Ovary (tissue), 9 donors: ENCODE measurements around the gene PTPN21. TPM values are rescaled to one million over a fixed set of nuclear protein-coding genes. Genes with fewer than 3 reads are reported as not detected.

Source experiments
- DNase-seq, 5 donors: peaks; one replicate each; pipeline ENCODE4 v3.0.0-alpha.2; 2019 to 2020
- H3K27ac ChIP-seq, 2 donors: fragments of 200-600 bp; one replicate each; pipeline versions ENCODE4 v1.5.1 to v1.8.0; 2019 to 2022
- H3K27me3 ChIP-seq: fragments of 200-600 bp; one replicate; pipeline ENCODE4 v1.8.0; 2022
- H3K36me3 ChIP-seq: fragments of 200-600 bp; sonication (generic); one replicate; pipeline ENCODE4 v1.5.1; 2019
- H3K4me1 ChIP-seq: one replicate; pipeline ENCODE4 v1.8.1; 2013; ENCODE audit warnings: mild to moderate bottlenecking, moderate library complexity; ENCODE audit not compliant: insufficient read depth
- H3K4me3 ChIP-seq: fragments of 200-600 bp; sonication (generic); one replicate; pipeline ENCODE4 v1.5.1; 2017
- H3K9me3 ChIP-seq, 2 donors: fragments of 200-600 bp in 1 of 2; sonication (generic) in 1 of 2; one replicate each; pipeline versions ENCODE4 v1.5.1 to v1.8.1; 2013 to 2019; ENCODE audit warnings: mild to moderate bottlenecking in 1 of 2, moderate library complexity in 1 of 2
- CTCF ChIP-seq, 3 donors: fragments of 450-650 bp in 2 of 3; fragments of 200-600 bp in 1 of 3; IDR thresholded peaks; one replicate each; pipeline versions ENCODE4 v1.5.1 to v1.8.0; 2016 to 2022; ENCODE audit warnings: antibody characterized with exemption in 3 of 3, mild to moderate bottlenecking in 1 of 3
- EP300 ChIP-seq: sonication (generic); formaldehyde crosslinking; IDR thresholded peaks from one replicate; pipeline ENCODE4 v1.6.1; 2017; ENCODE audit warnings: antibody characterized with exemption
- POLR2A ChIP-seq: fragments of 450-650 bp; IDR thresholded peaks from one replicate; pipeline ENCODE4 v1.6.1; 2017; ENCODE audit warnings: antibody characterized with exemption, mild to moderate bottlenecking, moderate library complexity
- WGBS, 3 donors: extraction: QIAGEN DNeasy Blood & Tissue Kit in 1 of 3; methylation state at CpG; one replicate each; pipeline versions ENCODE4 v1.1.5 to v1.1.7; 2013 to 2017; 5-methylcytosine and 5-hydroxymethylcytosine counted together
- intact Hi-C, 4 donors: fragments of 100-400 bp; cut with DNase I; formaldehyde crosslinking; loops; one replicate each; pipeline versions ENCODE4 v1.11.0 to v1.15.1; 2022 to 2023
- polyA plus RNA-seq, 2 donors: library from polyadenylated mRNA; stranded (reverse); fragments of 200-250 nt in 1 of 2; fragments of 350-450 nt in 1 of 2; fragmentation: Illumina TruSeq in 1 of 2; extraction: RNeasy Lipid Tissue Mini Kit (QIAGEN cat#74804) in 1 of 2; gene quantifications; one replicate each; pipeline ENCODE4 v1.2.3, GENCODE V29; 2013 to 2014
- total RNA-seq, 7 donors: library from RNA; depleted of rRNA in 2 of 7; stranded (reverse); fragments of >200 nt in 2 of 7; fragmentation: NEBNext Ultra II Directional in 3 of 7; extraction: Animal tissue kit (Norgen Biotek cat#: 25700) in 3 of 7; gene quantifications; one replicate each; pipeline versions ENCODE4 v1.1.0 to v1.2.4, GENCODE V29; 2016 to 2023
- donor health status: DM: no; HTN: no; CAD: no; lungs with moderate emphysema.
- donor health status: DM: no; HTN: no; CAD: no.
- donor health status: Bipolar disorder and iron deficiency.
- donor health status: DM: yes; HTN: yes; CAD: no.
- donor health status: DM: no; HTN: no; CAD: no.
- donor health status: DM: yes; HTN: yes; CAD: no.

The PTPN21 gene
- total and polyA plus RNA-seq, 9 donors, result 12.0 to 76.7 (median 26.3) TPM

- Histone ChIP-seq H3K9me3 (no peaks in the 10 kb centered on the region), H3K4me1 (peaks cover 9% of the 10 kb centered on the region), H3K36me3 (no peaks in the 10 kb centered on the region), H3K4me3 (no peak overlapping the region), H3K27me3 (no peaks in the 10 kb centered on the region), H3K27ac (no peak overlapping the region)
- WGBS, 3 donors, result 86 to 91% (median 91%) methylated on average over 7 of the region's 7 CpGs
- intact Hi-C loops, result no loop called here
- TF ChIP-seq POLR2A, result no peak
- TF ChIP-seq EP300, result no peak
- no peak for TF ChIP-seq CTCF (IDR thresholded peaks at IDR 0.05)
- no peak for DNase-seq
Measured at GRCh38 chr14:88476214-88476774, 78.5 kb downstream of the PTPN21 start.

GRCh38 chr14:88473791-88474190 lies 81.0 kb downstream of the PTPN21 start:
- Histone ChIP-seq H3K4me1 (peaks cover 14% of the 10 kb centered on the region), H3K4me3 (no peak overlapping the region), H3K27me3 (no peaks in the 10 kb centered on the region), H3K36me3 (no peaks in the 10 kb centered on the region), H3K27ac (peak overlapping the region in 1 of 2 donors; percentile 48), H3K9me3 (no peaks in the 10 kb centered on the region)
- TF ChIP-seq POLR2A, result no peak
- no peak for TF ChIP-seq CTCF (IDR thresholded peaks at IDR 0.05)
- no peak for TF ChIP-seq EP300
- WGBS, 3 donors, result 3 to 31% (median 21%) methylated on average over 1 of the region's 1 CpG
- DNase-seq, result no peak
- intact Hi-C loops, result no loop called here

- 78 to 82% (median 79%) methylated on average over 7 of the region's 7 CpGs for WGBS, 3 donors
- no peak for DNase-seq
- H3K36me3 ChIP-seq, result no peaks in the 10 kb centered on the region
Measured at GRCh38 chr14:88470542-88471440, 84.0 kb downstream of the PTPN21 start.

GRCh38 chr14:88468406-88468805 lies 86.4 kb downstream of the PTPN21 start:
- no peaks in the 10 kb centered on the region for H3K36me3 ChIP-seq
- H3K27ac ChIP-seq, result peak overlapping the region; percentile 25 to 55
- no peak overlapping the region for H3K4me3 ChIP-seq
- peaks cover 12% of the 10 kb centered on the region for H3K4me1 ChIP-seq
- no peak for TF ChIP-seq EP300
- no peak for TF ChIP-seq CTCF (IDR thresholded peaks at IDR 0.05)
- H3K27me3 ChIP-seq, result no peaks in the 10 kb centered on the region
- no peak for DNase-seq
- intact Hi-C loops, result no loop called here
- H3K9me3 ChIP-seq, result no peaks in the 10 kb centered on the region
- 0 to 33% (median 8%) methylated on average over 1 of the region's 1 CpG for WGBS, 3 donors

More at GRCh38 chr14:88470542-88471440, 84.0 kb downstream of the PTPN21 start:
- H3K4me3 ChIP-seq, result no peak overlapping the region
- TF ChIP-seq CTCF (IDR thresholded peaks at IDR 0.05) (no peak), EP300 (no peak), POLR2A (no peak)
- H3K4me1 ChIP-seq, result peaks cover 18% of the 10 kb centered on the region
- H3K9me3 ChIP-seq, result no peaks in the 10 kb centered on the region
- no peaks in the 10 kb centered on the region for H3K27me3 ChIP-seq
- no peak overlapping the region for H3K27ac ChIP-seq
- intact Hi-C loops, result no loop called here
